ENCODE measurements around the gene KDM4F. TPM values are rescaled to one million over a fixed set of nuclear protein-coding genes. Genes with fewer than 3 reads are reported as not detected.

The KDM4F gene
- total and polyA plus RNA-seq, 2 donors (not counting 3 experiments of a cell fraction or from before 2014, with no cell fraction given) = not detected

DNA sequence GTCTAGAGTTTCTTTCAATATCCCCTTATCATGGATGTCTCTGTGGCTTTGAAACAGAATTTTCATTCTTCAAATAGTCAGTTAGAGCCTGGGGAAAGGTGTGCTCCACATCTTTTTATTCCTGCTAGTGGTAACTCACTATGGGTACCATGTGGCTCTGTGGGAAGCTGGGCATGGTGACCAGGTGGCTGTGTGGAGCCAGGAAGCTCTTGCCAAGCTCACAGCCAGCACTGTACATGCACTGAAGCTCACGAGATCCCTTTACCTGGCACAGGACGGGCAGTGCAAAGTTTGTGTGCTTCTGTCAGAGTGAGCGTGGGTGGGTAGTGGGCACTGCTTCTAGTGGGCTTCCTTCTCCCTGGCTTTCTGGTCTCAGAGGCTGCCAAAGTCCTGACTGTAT lies 6.3 kb upstream of the KDM4F start:
- Histone ChIP-seq H3K9ac (replicated peaks; ENCODE audit: extremely low read depth, insufficient read depth, low read length) (no peak overlapping the region), H3K4me1 (ENCODE audit: control insufficient read depth, extremely low read depth, insufficient read depth, low read length) (no peaks in the 10 kb centered on the region), H3K79me2 (ENCODE audit: control insufficient read depth, insufficient read depth, low read length) (no peaks in the 10 kb centered on the region), H3K9me3 (replicated peaks; ENCODE audit: control insufficient read depth, insufficient read depth, low read length) (no peaks in the 10 kb centered on the region), H2AFZ (ENCODE audit: low read depth, low read length) (no peak overlapping the region), H3K27me3 (ENCODE audit: control insufficient read depth in 2 of 2, insufficient read depth in 2 of 2, low read length in 2 of 2) (peaks cover 13 to 35% of the 10 kb centered on the region in 2 experiments), H3K4me2 (ENCODE audit: insufficient read depth, low read length) (no peak overlapping the region), H3K9me1 (replicated peaks; ENCODE audit: control insufficient read depth, extremely low read depth, insufficient read depth, low read length) (no peaks in the 10 kb centered on the region), H3K4me3 (replicated peaks in 1 of 3; ENCODE audit: insufficient read depth in 1 of 3, low read depth in 1 of 3, low read length in 3 of 3) (no peak overlapping the region), H3K27ac (ENCODE audit: insufficient read depth, low read depth, low read length) (no peak overlapping the region), H4K20me1 (replicated peaks; ENCODE audit: control insufficient read depth, extremely low read depth, insufficient read depth, low read length) (no peaks in the 10 kb centered on the region), H3K36me3 (ENCODE audit: control insufficient read depth in 2 of 2, extremely low read depth in 1 of 2, insufficient read depth in 2 of 2, low read length in 2 of 2) (no peaks in the 10 kb centered on the region)
- no peak for FAIRE-seq
- BruUV-seq (replicated peaks) = no TSS peak
- ChIA-PET POLR2A (no interaction called here), CTCF (interaction anchor here (1.0 kb wide), 1 partner anchor 24 kb away, joined by 3 read pairs; the partner anchor contains the start of gene SRSF8)
- intact Hi-C loops (cut with micrococcal nuclease) = no loop called here
- no peak for DNase-seq (ENCODE audit: low read depth, low spot score)
- TF ChIP-seq, protein P1, sequence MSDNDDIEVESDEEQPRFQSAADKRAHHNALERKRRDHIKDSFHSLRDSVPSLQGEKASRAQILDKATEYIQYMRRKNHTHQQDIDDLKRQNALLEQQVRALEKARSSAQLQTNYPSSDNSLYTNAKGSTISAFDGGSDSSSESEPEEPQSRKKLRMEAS (IDR thresholded peaks at IDR 0.05; ENCODE audit: insufficient read depth, insufficient read length) = no peak
- TF ChIP-seq, protein P2, sequence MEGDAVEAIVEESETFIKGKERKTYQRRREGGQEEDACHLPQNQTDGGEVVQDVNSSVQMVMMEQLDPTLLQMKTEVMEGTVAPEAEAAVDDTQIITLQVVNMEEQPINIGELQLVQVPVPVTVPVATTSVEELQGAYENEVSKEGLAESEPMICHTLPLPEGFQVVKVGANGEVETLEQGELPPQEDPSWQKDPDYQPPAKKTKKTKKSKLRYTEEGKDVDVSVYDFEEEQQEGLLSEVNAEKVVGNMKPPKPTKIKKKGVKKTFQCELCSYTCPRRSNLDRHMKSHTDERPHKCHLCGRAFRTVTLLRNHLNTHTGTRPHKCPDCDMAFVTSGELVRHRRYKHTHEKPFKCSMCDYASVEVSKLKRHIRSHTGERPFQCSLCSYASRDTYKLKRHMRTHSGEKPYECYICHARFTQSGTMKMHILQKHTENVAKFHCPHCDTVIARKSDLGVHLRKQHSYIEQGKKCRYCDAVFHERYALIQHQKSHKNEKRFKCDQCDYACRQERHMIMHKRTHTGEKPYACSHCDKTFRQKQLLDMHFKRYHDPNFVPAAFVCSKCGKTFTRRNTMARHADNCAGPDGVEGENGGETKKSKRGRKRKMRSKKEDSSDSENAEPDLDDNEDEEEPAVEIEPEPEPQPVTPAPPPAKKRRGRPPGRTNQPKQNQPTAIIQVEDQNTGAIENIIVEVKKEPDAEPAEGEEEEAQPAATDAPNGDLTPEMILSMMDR (IDR thresholded peaks at IDR 0.05; ENCODE audit: extremely low read depth in 1 of 2, insufficient read depth in 1 of 2, low read depth in 1 of 2, low read length in 2 of 2) = no peak
- no peak for TF ChIP-seq JUN (IDR thresholded peaks at IDR 0.05; ENCODE audit: borderline replicate concordance, insufficient read depth, insufficient read length, low read depth)
- TF ChIP-seq EZH2 (IDR thresholded peaks at IDR 0.05; ENCODE audit: borderline replicate concordance, low read depth, low read length, severe bottlenecking) = no peak
- no peak for TF ChIP-seq MYC (IDR thresholded peaks at IDR 0.05; ENCODE audit: low read depth, low read length)
- no peak for TF ChIP-seq POLR2AphosphoS5 (IDR thresholded peaks at IDR 0.05; ENCODE audit: insufficient read depth, low read depth, low read length)
- no peak for TF ChIP-seq FOS (IDR thresholded peaks at IDR 0.05; ENCODE audit: borderline replicate concordance, insufficient read depth, low read length)
- no peak for TF ChIP-seq POLR2A (IDR thresholded peaks at IDR 0.05; ENCODE audit: low read depth, low read length)
- no peak for TF ChIP-seq GATA2 (IDR thresholded peaks at IDR 0.05; ENCODE audit: insufficient read depth, insufficient read length, low read depth, low read length)
- dilution Hi-C loops (cut with MboI; ENCODE audit: extremely low pct_ligation_motif_present, low sequenced_read_pairs) = no loop called here

All from endothelial cell of umbilical vein (primary cell).